Lower lobe of right lung (tissue), 2 donors: ENCODE results near the gene ATP1A3. TPM values are rescaled to one million over a fixed set of nuclear protein-coding genes. Genes with fewer than 3 reads are reported as not detected.
A peak's percentile ranks its signal among the peaks of the same experiment; 100 is the strongest.

Source experiments
- ATAC-seq, 2 donors: fragments of 200-7000 bp; cut with Tn5 transposase; one replicate each; pipeline ENCODE4 v1.9.1; 2020 to 2022; ENCODE audit warnings: mild to moderate bottlenecking in 2 of 2, moderate library complexity in 2 of 2
- DNase-seq: peaks from one replicate; pipeline ENCODE4 v3.0.0-alpha.2; 2020
- H3K27ac ChIP-seq: fragments of 200-600 bp; one replicate; pipeline ENCODE4 v1.8.0; 2022
- H3K27me3 ChIP-seq: fragments of 200-600 bp; one replicate; pipeline ENCODE4 v1.8.0; 2022; ENCODE audit warnings: low read depth
- H3K36me3 ChIP-seq: fragments of 200-600 bp; one replicate; pipeline ENCODE4 v1.8.0; 2022; ENCODE audit warnings: mild to moderate bottlenecking
- H3K4me1 ChIP-seq: fragments of 200-600 bp; one replicate; pipeline ENCODE4 v1.8.0; 2022
- H3K4me3 ChIP-seq: fragments of 200-600 bp; one replicate; pipeline ENCODE4 v1.8.0; 2022; ENCODE audit warnings: mild to moderate bottlenecking
- H3K9me3 ChIP-seq: fragments of 200-600 bp; one replicate; pipeline ENCODE4 v1.8.0; 2022
- CTCF ChIP-seq: fragments of 200-600 bp; IDR thresholded peaks from one replicate; pipeline ENCODE4 v1.8.0; 2022; ENCODE audit warnings: antibody characterized with exemption, mild to moderate bottlenecking
- intact Hi-C: fragments of 100-400 bp; cut with DNase I; formaldehyde crosslinking; loops from one replicate; pipeline ENCODE4 v1.11.0; 2022
- total RNA-seq: library from RNA; stranded (reverse); fragmentation: NEBNext Ultra II Directional; extraction: Animal tissue kit (Norgen Biotek cat#: 25700); gene quantifications from one replicate; pipeline ENCODE4 v1.2.1, GENCODE V29; 2021
- donor health status: DM: no; HTN: yes; CAD: no; lungs with severe emphysema.

Gene ATP1A3
- total RNA-seq, 1 donor from 2014 or later = 0.97 TPM

- no peaks in the 10 kb centered on the region for H3K36me3 ChIP-seq
- DNase-seq = no peak
- no peak overlapping the region for H3K27ac ChIP-seq
- H3K4me1 ChIP-seq = no peaks in the 10 kb centered on the region
- H3K27me3 ChIP-seq = no peaks in the 10 kb centered on the region
- peak in 1 of 2 donors; percentile 16 for ATAC-seq
- intact Hi-C loops = no loop called here
- TF ChIP-seq CTCF = no peak
- no peak overlapping the region for H3K4me3 ChIP-seq
- no peaks in the 10 kb centered on the region for H3K9me3 ChIP-seq
Measured at GRCh38 chr19:41984961-41985360, 9.1 kb downstream of the ATP1A3 start.

- Histone ChIP-seq H3K4me1 (no peaks in the 10 kb centered on the region), H3K27me3 (no peaks in the 10 kb centered on the region), H3K4me3 (no peak overlapping the region), H3K27ac (no peak overlapping the region), H3K9me3 (no peaks in the 10 kb centered on the region), H3K36me3 (no peaks in the 10 kb centered on the region)
- intact Hi-C loops = no loop called here
- no peak for DNase-seq
- ATAC-seq = no peak
- TF ChIP-seq CTCF = no peak
Measured at GRCh38 chr19:41981724-41982123, 12.3 kb downstream of the ATP1A3 start.

DNA sequence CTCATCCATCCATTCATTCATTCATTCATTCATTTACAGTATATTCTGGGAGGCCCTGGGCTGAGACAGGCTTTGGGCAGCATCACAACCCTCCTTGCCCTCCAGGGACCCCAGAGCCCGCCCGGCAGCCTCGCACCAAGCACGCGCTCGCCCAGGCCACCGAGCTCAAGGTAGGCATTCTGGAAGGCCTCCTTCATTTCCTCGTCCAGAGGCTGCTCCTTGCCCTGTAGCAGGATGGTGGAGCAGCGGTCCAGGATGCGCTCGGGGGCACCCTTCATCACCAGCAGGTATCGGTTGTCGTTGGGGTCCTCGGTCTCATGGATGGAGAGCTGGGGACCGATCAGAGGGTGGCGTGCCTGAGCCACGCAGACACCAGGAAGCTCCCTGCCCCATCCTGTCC is 15.6 kb downstream of the ATP1A3 start:
- intact Hi-C loops = no loop called here
- TF ChIP-seq CTCF = no peak
- H3K36me3 ChIP-seq = no peaks in the 10 kb centered on the region
- H3K27me3 ChIP-seq = no peaks in the 10 kb centered on the region
- ATAC-seq (no peak), DNase-seq (no peak)
- H3K4me3 ChIP-seq = no peak overlapping the region
- H3K27ac ChIP-seq = no peak overlapping the region
- H3K4me1 ChIP-seq = no peaks in the 10 kb centered on the region
- H3K9me3 ChIP-seq = no peaks in the 10 kb centered on the region

GRCh38 chr19:41977916-41978315 is 16.1 kb downstream of the ATP1A3 start:
- no peak for TF ChIP-seq CTCF
- no peaks in the 10 kb centered on the region for H3K27me3 ChIP-seq
- intact Hi-C loops = no loop called here

DNA sequence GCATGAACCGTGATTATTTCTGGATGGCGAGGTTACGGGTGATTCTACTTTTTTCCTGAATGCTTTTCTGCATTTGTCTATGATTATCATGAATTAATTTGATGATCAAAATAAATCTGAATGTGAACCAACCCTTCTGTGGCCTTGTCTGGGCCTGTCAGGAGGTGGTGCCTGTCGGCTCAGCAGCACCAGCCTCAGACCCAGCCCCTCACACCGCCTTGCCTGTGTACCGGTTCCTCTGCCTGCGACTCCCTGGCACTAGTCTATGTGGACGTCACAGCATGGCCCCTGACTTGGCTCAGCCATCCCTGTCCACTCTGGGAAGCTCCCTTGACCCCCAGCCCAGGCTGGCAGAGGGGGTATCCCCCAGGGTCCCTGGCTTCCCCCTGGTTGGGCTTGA is 19.4 kb downstream of the ATP1A3 start:
- ATAC-seq = no peak
- Histone ChIP-seq H3K27me3 (no peaks in the 10 kb centered on the region), H3K27ac (no peak overlapping the region), H3K4me1 (no peaks in the 10 kb centered on the region), H3K4me3 (no peak overlapping the region), H3K9me3 (no peaks in the 10 kb centered on the region), H3K36me3 (no peaks in the 10 kb centered on the region)
- TF ChIP-seq CTCF = no peak
- intact Hi-C loops = no loop called here
- no peak for DNase-seq

More at GRCh38 chr19:41977916-41978315, 16.1 kb downstream of the ATP1A3 start:
- ATAC-seq (no peak), DNase-seq (no peak)
- H3K4me3 ChIP-seq = no peak overlapping the region
- H3K4me1 ChIP-seq = no peaks in the 10 kb centered on the region
- H3K27ac ChIP-seq = no peak overlapping the region
- H3K36me3 ChIP-seq = no peaks in the 10 kb centered on the region
- no peaks in the 10 kb centered on the region for H3K9me3 ChIP-seq

GRCh38 chr19:41971363-41971762 is 22.7 kb downstream of the ATP1A3 start:
- intact Hi-C loops = no loop called here
- Histone ChIP-seq H3K4me1 (no peaks in the 10 kb centered on the region), H3K4me3 (no peak overlapping the region), H3K36me3 (no peaks in the 10 kb centered on the region), H3K27me3 (peaks cover 8% of the 10 kb centered on the region), H3K27ac (no peak overlapping the region), H3K9me3 (no peaks in the 10 kb centered on the region)
- no peak for TF ChIP-seq CTCF
- ATAC-seq = no peak
- DNase-seq = no peak
